ENCODE data around the gene TBX4.
"Not testable (repeated sequence)": the region's sequence is repeated elsewhere in the genome, so short reads cannot be mapped to it uniquely, and the experiment has no call there.

Gene TBX4

DNA sequence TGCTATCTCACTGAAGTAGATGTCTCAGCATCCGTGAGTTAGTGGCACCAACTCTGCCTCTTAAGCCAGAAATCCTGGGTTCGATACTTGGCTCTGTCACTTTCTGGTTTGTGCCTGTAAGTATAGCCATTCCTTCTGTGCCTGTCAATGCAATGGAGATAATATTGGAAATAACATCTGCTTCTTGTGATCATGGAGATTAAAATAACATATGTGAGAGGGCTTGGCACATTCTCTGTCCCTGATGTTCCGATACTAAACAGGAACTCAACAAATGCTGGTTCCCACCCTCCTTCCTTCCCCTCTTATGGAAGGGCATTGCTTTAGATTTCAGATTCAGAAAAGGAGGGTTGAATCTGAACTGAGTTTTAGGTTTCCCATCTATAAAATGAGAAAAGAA is 39.8 kb downstream of the TBX4 start:
- no peak overlapping the region for H3K27ac ChIP-seq
- no peak for TF ChIP-seq ZFX (IDR thresholded peaks at IDR 0.05; ENCODE audit: borderline replicate concordance)
- TF ChIP-seq, protein P1, sequence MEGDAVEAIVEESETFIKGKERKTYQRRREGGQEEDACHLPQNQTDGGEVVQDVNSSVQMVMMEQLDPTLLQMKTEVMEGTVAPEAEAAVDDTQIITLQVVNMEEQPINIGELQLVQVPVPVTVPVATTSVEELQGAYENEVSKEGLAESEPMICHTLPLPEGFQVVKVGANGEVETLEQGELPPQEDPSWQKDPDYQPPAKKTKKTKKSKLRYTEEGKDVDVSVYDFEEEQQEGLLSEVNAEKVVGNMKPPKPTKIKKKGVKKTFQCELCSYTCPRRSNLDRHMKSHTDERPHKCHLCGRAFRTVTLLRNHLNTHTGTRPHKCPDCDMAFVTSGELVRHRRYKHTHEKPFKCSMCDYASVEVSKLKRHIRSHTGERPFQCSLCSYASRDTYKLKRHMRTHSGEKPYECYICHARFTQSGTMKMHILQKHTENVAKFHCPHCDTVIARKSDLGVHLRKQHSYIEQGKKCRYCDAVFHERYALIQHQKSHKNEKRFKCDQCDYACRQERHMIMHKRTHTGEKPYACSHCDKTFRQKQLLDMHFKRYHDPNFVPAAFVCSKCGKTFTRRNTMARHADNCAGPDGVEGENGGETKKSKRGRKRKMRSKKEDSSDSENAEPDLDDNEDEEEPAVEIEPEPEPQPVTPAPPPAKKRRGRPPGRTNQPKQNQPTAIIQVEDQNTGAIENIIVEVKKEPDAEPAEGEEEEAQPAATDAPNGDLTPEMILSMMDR (IDR thresholded peaks at IDR 0.05): no peak

DNA sequence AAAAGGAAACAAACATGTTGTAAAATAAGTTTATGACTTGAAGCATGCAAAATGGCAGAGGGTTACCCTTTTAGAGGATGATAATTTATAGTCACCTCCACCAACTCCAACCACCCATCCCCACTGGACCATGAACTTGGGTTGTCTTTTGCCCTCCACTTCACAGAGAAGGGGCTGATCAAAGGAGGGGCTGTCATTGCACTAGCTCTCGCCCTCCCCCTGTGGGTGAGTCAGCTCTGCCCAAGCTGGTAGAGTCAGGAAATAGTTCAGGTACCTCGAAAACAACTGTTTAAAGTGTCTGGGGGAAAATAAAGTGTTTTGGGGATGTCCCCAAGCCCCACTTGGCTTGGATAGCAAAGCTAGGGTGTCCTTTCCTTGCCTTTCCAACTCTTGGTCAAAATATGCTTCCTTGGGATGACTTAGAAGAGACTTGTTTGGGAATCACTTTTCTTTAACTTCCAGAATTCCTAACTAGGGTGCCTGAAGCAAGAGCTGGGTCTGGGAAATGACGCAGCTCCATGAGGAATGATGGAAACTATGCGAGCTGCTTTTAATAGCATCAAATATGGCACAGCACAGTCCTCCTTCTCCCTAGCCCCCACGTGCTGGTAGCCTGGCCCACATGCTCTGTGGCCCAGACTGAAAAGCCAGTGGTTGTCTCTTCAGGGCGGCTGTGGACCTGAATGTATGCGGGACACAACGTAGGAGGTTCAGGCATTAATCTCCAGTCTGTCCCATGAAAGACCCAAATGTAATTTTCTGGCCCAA is 40.7 kb downstream of the TBX4 start:
- TF ChIP-seq, protein P1 (IDR thresholded peaks at IDR 0.05): no peak
- TF ChIP-seq ZFX (IDR thresholded peaks at IDR 0.05; ENCODE audit: borderline replicate concordance): no peak
- H3K27ac ChIP-seq: no peak overlapping the region

DNA sequence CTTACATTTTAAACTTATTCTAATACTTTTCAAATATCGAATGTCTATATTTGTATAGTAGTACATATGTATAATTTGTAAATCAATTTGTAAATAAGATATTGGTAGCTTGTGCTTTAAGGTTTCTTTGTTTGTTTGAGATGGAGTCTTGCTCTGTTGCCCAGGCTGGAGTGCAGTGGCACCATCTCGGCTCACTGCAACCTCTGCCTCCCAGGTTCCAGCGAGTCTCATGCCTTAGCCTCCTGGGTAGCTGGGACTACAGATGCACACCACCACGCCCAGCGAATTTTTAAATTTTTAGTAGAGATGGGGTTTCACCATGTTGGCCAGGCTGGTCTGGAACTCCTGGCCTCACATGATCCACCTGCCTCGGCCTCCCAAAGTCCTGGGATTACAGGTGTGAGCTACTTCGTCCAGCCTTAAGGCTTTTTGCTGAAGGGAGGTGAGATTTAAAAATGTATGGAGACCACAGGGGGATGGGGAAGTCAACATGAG is 41.7 kb downstream of the TBX4 start:
- H3K27ac ChIP-seq: not testable (repeated sequence)

DNA sequence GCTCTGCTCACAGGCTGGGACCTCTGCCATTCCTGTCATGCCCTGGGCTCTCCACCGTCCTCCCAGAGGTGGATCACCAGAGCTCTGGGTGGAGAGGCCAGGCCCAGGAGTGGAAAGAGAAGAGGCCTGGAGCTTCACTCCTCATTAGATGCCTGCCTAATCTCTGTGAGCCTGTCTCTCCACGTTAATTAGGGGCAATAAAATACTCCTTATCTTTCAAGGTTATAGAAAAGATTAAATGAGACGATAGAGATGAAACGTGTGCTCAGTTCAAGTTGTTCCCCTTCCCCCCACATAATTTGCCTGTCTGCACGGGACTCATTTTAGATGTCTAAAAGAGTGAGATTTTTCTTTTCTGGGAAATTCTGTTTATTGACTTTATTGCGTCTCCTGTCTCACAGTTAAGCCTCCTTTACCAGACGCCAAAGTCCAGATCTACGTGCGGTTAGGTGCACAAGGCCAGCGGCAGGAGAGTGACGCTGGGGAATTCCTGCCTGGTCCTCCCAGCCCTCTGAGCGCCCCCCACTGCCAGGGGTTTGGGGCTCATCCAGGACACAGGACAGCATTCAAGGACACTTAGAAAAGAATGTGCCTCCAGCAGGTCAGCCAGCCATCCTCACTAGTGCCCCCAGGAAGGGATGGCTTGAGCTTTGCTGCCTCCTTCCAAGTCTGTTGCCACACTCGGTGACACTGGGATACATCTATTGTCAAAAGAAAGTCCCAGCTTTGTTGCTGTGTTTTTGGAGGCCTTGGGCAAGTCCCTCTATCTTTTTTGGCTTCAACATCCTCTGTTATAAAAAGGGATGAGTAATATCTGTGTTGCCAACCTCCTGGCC is 42.3 kb downstream of the TBX4 start:
- no peak for TF ChIP-seq ZFX (IDR thresholded peaks at IDR 0.05; ENCODE audit: borderline replicate concordance)
- TF ChIP-seq, protein P1 (IDR thresholded peaks at IDR 0.05): no peak
- H3K27ac ChIP-seq: no peak overlapping the region

DNA sequence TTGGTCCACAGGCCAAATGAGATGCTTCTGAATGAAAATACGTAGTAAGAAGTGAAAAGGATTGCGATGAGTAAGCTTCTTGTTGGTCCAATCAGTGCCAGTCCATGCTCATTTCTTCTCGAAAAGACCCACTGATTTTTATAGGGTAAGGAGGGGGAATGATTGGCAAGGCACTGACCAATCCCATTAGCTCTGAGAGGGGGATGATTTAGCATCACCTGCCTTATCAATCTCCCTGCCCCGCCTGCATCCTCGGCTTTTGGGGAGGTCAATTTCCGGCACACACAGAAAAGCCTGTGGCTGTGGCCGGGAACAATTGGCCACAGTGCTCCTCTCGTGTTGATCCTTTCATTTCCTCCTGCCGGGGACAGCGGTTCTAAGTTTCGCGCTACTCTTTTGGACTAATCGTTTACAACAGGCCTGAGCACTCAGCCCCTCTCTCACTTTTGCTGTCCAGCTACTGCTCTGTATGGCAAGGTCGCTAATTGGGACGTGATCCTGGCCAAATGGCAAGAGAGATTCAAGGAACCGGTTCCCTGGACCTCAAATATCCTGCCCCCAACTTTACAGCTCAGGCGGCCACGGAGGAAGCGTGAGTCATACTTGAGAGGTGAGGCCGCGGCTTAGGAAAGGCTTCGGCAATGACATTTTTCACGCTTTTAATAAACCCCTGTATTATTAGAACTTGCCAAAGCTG is 43.1 kb downstream of the TBX4 start:
- no peak for TF ChIP-seq ZFX (IDR thresholded peaks at IDR 0.05; ENCODE audit: borderline replicate concordance)
- TF ChIP-seq, protein P1 (IDR thresholded peaks at IDR 0.05): no peak
- no peak overlapping the region for H3K27ac ChIP-seq

DNA sequence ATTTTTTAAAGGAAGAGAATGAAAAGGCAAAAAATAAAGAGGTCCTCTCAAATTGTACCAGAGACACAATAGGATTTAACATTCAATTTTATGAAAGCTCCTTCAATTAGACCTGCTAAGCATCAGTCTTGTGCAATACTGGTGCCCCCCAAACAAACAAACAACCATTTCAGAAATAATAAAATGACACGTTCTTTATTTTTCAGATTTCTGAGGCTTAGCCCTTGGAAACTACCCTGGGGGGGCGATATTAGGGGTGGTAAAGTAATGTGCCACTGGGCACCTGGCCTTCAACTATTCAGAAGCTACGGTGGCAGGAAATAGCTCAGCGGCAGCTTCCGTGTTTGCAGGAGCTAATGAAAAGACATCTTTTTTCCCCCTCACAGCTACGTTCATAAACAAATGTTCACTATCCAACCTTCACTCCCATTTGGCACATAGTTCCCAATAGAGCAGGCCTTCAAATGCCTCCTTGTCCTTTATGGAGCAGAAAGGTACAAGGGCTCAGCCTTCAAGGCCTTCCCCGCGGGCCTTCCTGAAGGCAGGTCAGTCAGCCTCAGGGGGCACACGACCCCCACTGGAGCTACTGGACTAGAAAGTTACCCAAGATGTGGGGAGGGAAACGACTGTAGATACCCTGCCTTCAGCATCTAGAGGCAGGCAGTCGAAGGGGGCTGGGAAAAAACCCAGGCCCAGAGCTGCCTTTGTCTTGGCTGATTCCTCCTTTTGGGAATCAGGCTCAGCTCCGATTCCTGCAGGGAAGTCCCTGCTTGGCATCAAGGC is 44.1 kb downstream of the TBX4 start:
- TF ChIP-seq, protein P1 (IDR thresholded peaks at IDR 0.05): no peak
- TF ChIP-seq ZFX (IDR thresholded peaks at IDR 0.05; ENCODE audit: borderline replicate concordance): no peak
- H3K27ac ChIP-seq: no peak overlapping the region

Measured in 22Rv1 (cell line).